K562 (cell line): ENCODE results near the gene HNRNPU. TPM values are rescaled to one million over a fixed set of nuclear protein-coding genes. Genes with fewer than 3 reads are reported as not detected.

Experiments used
- CBFA2T3 ChIP-seq: fragments of 450-650 bp; IDR thresholded peaks from 2 replicates; pipeline ENCODE4 v1.6.1; 2017
- FOSL1 ChIP-seq: fragments of 200-800 bp; sonication (Bioruptor generic); conservative IDR thresholded peaks from 2 replicates; pipeline ENCODE4 v1.6.1; 2016; ENCODE audit warnings: missing genetic modification characterization, missing compliant biosample characterization
- FOXJ3 ChIP-seq: sonication (generic); formaldehyde crosslinking; IDR thresholded peaks from 2 replicates; pipeline ENCODE4 v1.4.0; 2020; ENCODE audit warnings: mild to moderate bottlenecking, missing genetic modification reagents
- GATA2 ChIP-seq: sonication (generic); formaldehyde crosslinking; IDR thresholded peaks from 2 replicates; pipeline ENCODE4 v1.4.0; 2020; ENCODE audit warnings: mild to moderate bottlenecking, missing genetic modification reagents
- GMEB1 ChIP-seq: fragments of 250-450 bp; sonication (Bioruptor Pico); IDR thresholded peaks from 2 replicates; pipeline ENCODE4 v1.4.0; 2020; ENCODE audit warnings: mild to moderate bottlenecking
- HNRNPLL ChIP-seq: fragments of 200-400 bp; formaldehyde crosslinking; IDR thresholded peaks from 2 replicates; pipeline ENCODE4 v1.6.1; 2017; ENCODE audit warnings: low read length, low read depth, mild to moderate bottlenecking; ENCODE audit not compliant: poor library complexity, severe bottlenecking
- KAT7 ChIP-seq: sonication (generic); formaldehyde crosslinking; IDR thresholded peaks from 2 replicates; pipeline ENCODE4 v1.8.0; 2022; ENCODE audit warnings: missing genetic modification reagents, mild to moderate bottlenecking, borderline replicate concordance
- MEF2A ChIP-seq: IDR thresholded peaks from 2 replicates; pipeline ENCODE4 v1.6.1; 2011; ENCODE audit warnings: low read depth, mild to moderate bottlenecking, low read length, moderate library complexity; ENCODE audit not compliant: control insufficient read depth
- MEIS2 ChIP-seq: fragments of 450-650 bp; IDR thresholded peaks from 2 replicates; pipeline ENCODE4 v1.6.1; 2014; ENCODE audit warnings: mild to moderate bottlenecking; ENCODE audit not compliant: partially characterized antibody
- PHTF2 ChIP-seq: fragments of 250-450 bp; sonication (Bioruptor Pico); IDR thresholded peaks from 2 replicates; pipeline ENCODE4 v1.5.0; 2021; ENCODE audit warnings: mild to moderate bottlenecking
- POU5F1 ChIP-seq: fragments of 150-350 bp; IDR thresholded peaks from 2 replicates; pipeline ENCODE4 v1.6.1; 2014; ENCODE audit warnings: borderline replicate concordance, low read length, low read depth, mild to moderate bottlenecking; ENCODE audit not compliant: partially characterized antibody
- PTBP1 ChIP-seq: fragments of 200-400 bp; formaldehyde crosslinking; IDR thresholded peaks from 2 replicates; pipeline ENCODE4 v1.6.1; 2017; ENCODE audit warnings: low read depth, low read length
- PURB ChIP-seq: sonication (generic); formaldehyde crosslinking; IDR thresholded peaks from 2 replicates; pipeline ENCODE4 v1.9.0; 2021; ENCODE audit warnings: low read depth, mild to moderate bottlenecking, missing genetic modification reagents
- RBFOX2 ChIP-seq: fragments of 200-400 bp; formaldehyde crosslinking; IDR thresholded peaks from 2 replicates; pipeline ENCODE4 v1.6.1; 2017; ENCODE audit warnings: low read depth, mild to moderate bottlenecking, low read length, moderate library complexity
- SIRT6 ChIP-seq: IDR thresholded peaks from one replicate; pipeline ENCODE4 v1.6.1; 2012; ENCODE audit warnings: low read depth, mild to moderate bottlenecking, control low read depth, inconsistent platforms, low read length, moderate library complexity
- SMARCA5 ChIP-seq: fragments of 450-650 bp; IDR thresholded peaks from 2 replicates; pipeline ENCODE4 v1.6.1; 2016
- SOX6 ChIP-seq: fragments of 450-650 bp; IDR thresholded peaks from 2 replicates; pipeline ENCODE4 v1.6.1; 2014; ENCODE audit warnings: mild to moderate bottlenecking
- SRF ChIP-seq, 2 experiments: fragments of 250-450, 450-650 bp in 1 of 2; sonication (Bioruptor Pico) in 1 of 2; sonication (generic) in 1 of 2; formaldehyde crosslinking; IDR thresholded peaks; 2 replicates each; pipeline versions ENCODE4 v1.5.0 to v1.5.1; 2020 to 2022; ENCODE audit warnings: mild to moderate bottlenecking in 1 of 2, missing genetic modification reagents in 1 of 2
- SRSF7 ChIP-seq: fragments of 200-400 bp; formaldehyde crosslinking; optimal IDR thresholded peaks from 2 replicates; pipeline ENCODE3; 2017; ENCODE audit warnings: mild to moderate bottlenecking, low read depth, low read length
- THRAP3 ChIP-seq: fragments of 450-650 bp; IDR thresholded peaks from 2 replicates; pipeline ENCODE4 v1.6.1; 2016; ENCODE audit warnings: mild to moderate bottlenecking, inconsistent platforms, borderline replicate concordance
- USF1 ChIP-seq: sonication (generic); formaldehyde crosslinking; IDR thresholded peaks from 2 replicates; pipeline ENCODE4 v1.9.0; 2022; ENCODE audit warnings: mild to moderate bottlenecking, missing genetic modification reagents
- ZBED1 ChIP-seq: IDR thresholded peaks from 2 replicates; pipeline ENCODE4 v1.6.1; 2014
- ZC3H8 ChIP-seq: fragments of 450-650 bp; IDR thresholded peaks from 2 replicates; pipeline ENCODE4 v1.6.1; 2017
- ZNF140 ChIP-seq: fragments of 250-450 bp; sonication (Bioruptor Pico); IDR thresholded peaks from 2 replicates; pipeline ENCODE4 v1.8.0; 2021; ENCODE audit warnings: moderate library complexity, mild to moderate bottlenecking, inconsistent platforms
- ZNF197 ChIP-seq: fragments of 200-800 bp; sonication (Bioruptor generic); IDR thresholded peaks from 2 replicates; pipeline ENCODE4 v1.6.1; 2016; ENCODE audit warnings: low read depth, missing genetic modification characterization, missing compliant biosample characterization
- ZNF232 ChIP-seq: sonication (generic); formaldehyde crosslinking; IDR thresholded peaks from 2 replicates; pipeline ENCODE4 v1.8.0; 2022; ENCODE audit warnings: mild to moderate bottlenecking, missing genetic modification reagents
- ZNF324 ChIP-seq: fragments of 250-450 bp; sonication (Bioruptor Pico); IDR thresholded peaks from 2 replicates; pipeline ENCODE4 v1.4.0; 2020; ENCODE audit warnings: mild to moderate bottlenecking
- polyA plus RNA-seq, 8 experiments: library from polyadenylated mRNA; depleted of rRNA in 4 of 8; stranded (reverse) in 5 of 8; unstranded in 3 of 8; fragments of >200 nt; fragmentation: Nextera tagmentation in 2 of 8; fragmentation: Illumina TruSeq in 1 of 8; extraction: Ambion mirVana in 2 of 8; extraction: Trizol in 1 of 8; gene quantifications; 2 replicates each; pipeline versions ENCODE4 v1.2.1 to v1.2.3, GENCODE V29; 2011 to 2014; ENCODE audit warnings: inconsistent platforms in 1 of 8, missing spikeins in 1 of 8
- total RNA-seq, 7 experiments: library from RNA; depleted of rRNA in 6 of 7; stranded (reverse); fragments of >200 nt in 6 of 7; fragmentation: Illumina TruSeq in 2 of 7; extraction: Trizol in 2 of 7; gene quantifications; 2 replicates each; pipeline versions ENCODE4 v1.2.1 to v1.2.3, GENCODE V29; 2011 to 2021; ENCODE audit warnings: low replicate concordance in 1 of 7

The HNRNPU gene
- total and polyA plus RNA-seq, 9 of the 15 experiments (the other 6 are each of a cell fraction or from before 2014, with no cell fraction given), result 159 to 777 (median 577) TPM

GRCh38 chr1:244835276-244836134 lies 28.8 kb downstream of the HNRNPU start, which contains the start of gene COX20 (continued):
- TF ChIP-seq RBFOX2 (peak; percentile 95), MEF2A (no peak), CBFA2T3 (0 out of 2 replicates have a peak, but pooled peaks have one; percentile 1), KAT7 (0 out of 2 replicates have a peak, but pooled peaks have one; percentile 62), PURB (CRISPR knock-in tag) (no peak), FOSL1 (tag) (peak; percentile 24; the same call in 1 of the 2 replicates), SMARCA5 (no peak), SRSF7 (no peak), ZNF324 (CRISPR knock-in tag) (no peak), SRF (CRISPR knock-in tag; IDR thresholded peaks at IDR 0.05) (peak in 1 of 2 experiments; percentile 88; a peak in 2 of 4 replicates), POU5F1 (no peak), PHTF2 (CRISPR knock-in tag) (0 out of 2 replicates have a peak, but pooled peaks have one; percentile 34), SIRT6 (no peak), GMEB1 (peak; percentile 66), ZNF232 (CRISPR knock-in tag) (no peak), SOX6 (no peak), THRAP3 (no peak), MEIS2 (no peak), FOXJ3 (no peak), PTBP1 (peak; percentile 79), ZBED1 (no peak; the same call in 1 of the 2 replicates), ZNF140 (no peak), ZC3H8 (no peak), GATA2 (CRISPR knock-in tag) (peak; percentile 25; the same call in 1 of the 2 replicates), HNRNPLL (peak; percentile 76), USF1 (CRISPR knock-in tag) (peak; percentile 40; the same call in 1 of the 2 replicates), ZNF197 (CRISPR knock-in tag) (peak; percentile 93)
